ENCODE data around the gene PHGDH. TPM values are rescaled to one million over a fixed set of nuclear protein-coding genes. Genes with fewer than 3 reads are reported as not detected.

Gene PHGDH
- total and polyA plus RNA-seq, 2 donors (not counting 1 experiment from before 2014, with no cell fraction given), result 1.2 to 3.9 TPM

- H3K36me3 ChIP-seq (replicated peaks in 1 of 2; ENCODE audit: control extremely low read depth in 1 of 2, control insufficient read depth in 1 of 2, extremely low read depth in 1 of 2, insufficient read depth in 2 of 2, low read length in 1 of 2), result no peaks in the 10 kb centered on the region
- H3K4me3 ChIP-seq (ENCODE audit: control extremely low read depth in 1 of 5, extremely low read depth in 1 of 5, insufficient read depth in 1 of 5, low read depth in 2 of 5, low read length in 4 of 5), result no peak overlapping the region
- TF ChIP-seq EZH2 (IDR thresholded peaks at IDR 0.05; ENCODE audit: borderline replicate concordance, insufficient read depth, low read depth, low read length, poor library complexity, severe bottlenecking), result no peak
- TF ChIP-seq, protein P1, sequence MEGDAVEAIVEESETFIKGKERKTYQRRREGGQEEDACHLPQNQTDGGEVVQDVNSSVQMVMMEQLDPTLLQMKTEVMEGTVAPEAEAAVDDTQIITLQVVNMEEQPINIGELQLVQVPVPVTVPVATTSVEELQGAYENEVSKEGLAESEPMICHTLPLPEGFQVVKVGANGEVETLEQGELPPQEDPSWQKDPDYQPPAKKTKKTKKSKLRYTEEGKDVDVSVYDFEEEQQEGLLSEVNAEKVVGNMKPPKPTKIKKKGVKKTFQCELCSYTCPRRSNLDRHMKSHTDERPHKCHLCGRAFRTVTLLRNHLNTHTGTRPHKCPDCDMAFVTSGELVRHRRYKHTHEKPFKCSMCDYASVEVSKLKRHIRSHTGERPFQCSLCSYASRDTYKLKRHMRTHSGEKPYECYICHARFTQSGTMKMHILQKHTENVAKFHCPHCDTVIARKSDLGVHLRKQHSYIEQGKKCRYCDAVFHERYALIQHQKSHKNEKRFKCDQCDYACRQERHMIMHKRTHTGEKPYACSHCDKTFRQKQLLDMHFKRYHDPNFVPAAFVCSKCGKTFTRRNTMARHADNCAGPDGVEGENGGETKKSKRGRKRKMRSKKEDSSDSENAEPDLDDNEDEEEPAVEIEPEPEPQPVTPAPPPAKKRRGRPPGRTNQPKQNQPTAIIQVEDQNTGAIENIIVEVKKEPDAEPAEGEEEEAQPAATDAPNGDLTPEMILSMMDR (IDR thresholded peaks at IDR 0.05), result no peak
- peaks cover 0 to 3% of the 10 kb centered on the region in 2 donors for H3K4me1 ChIP-seq (ENCODE audit: control insufficient read depth in 2 of 2, insufficient read depth in 2 of 2, low read length in 2 of 2)
- H4K20me1 ChIP-seq (ENCODE audit: control insufficient read depth, insufficient read depth, low read length, poor library complexity, severe bottlenecking), result no peaks in the 10 kb centered on the region
- H3K27me3 Mint-ChIP-seq, result peaks cover 6% of the 10 kb centered on the region
- intact Hi-C loops (cut with micrococcal nuclease), result no loop called here
- WGBS (ENCODE audit: insufficient coverage), result 84% methylated on average over 5 of the region's 7 CpGs
- DNase-seq, result no peak
- ChIA-PET POLR2A (no interaction called here), CTCF (interaction anchor here (1.3 to 3.6 kb wide), 6 partner anchors 8 to 66 kb away, joined by 3 to 21 read pairs (median 4); no protein-coding TSS in a partner anchor)
- H3K27ac ChIP-seq (ENCODE audit: low read length in 2 of 2), result no peak overlapping the region
- no peaks in the 10 kb centered on the region for H3K27me3 ChIP-seq (replicated peaks in 1 of 4; ENCODE audit: control extremely low read depth in 1 of 4, control insufficient read depth in 3 of 4, insufficient read depth in 4 of 4, low read length in 3 of 4)
- no peak overlapping the region for H3K4me3 Mint-ChIP-seq
- no peak overlapping the region for H3K9ac ChIP-seq (ENCODE audit: low read length)
- no peak for ATAC-seq (ENCODE audit: low read depth)
- H3K79me2 ChIP-seq (ENCODE audit: control insufficient read depth, insufficient read depth, low read length), result no peaks in the 10 kb centered on the region
- H2AFZ ChIP-seq (ENCODE audit: insufficient read depth, low read depth, low read length, poor library complexity, severe bottlenecking), result no peak overlapping the region
- H3K4me1 Mint-ChIP-seq, result peaks cover 4% of the 10 kb centered on the region
- no peaks in the 10 kb centered on the region for H3K9me3 Mint-ChIP-seq (ENCODE audit: insufficient read depth)
- H3K9me3 ChIP-seq (ENCODE audit: control extremely low read depth in 1 of 3, control insufficient read depth in 2 of 3, insufficient read depth in 1 of 3, low read length in 2 of 3), result no peaks in the 10 kb centered on the region
- no peak overlapping the region for H3K4me2 ChIP-seq (replicated peaks; ENCODE audit: low read depth, low read length, poor library complexity, severe bottlenecking)
- H3K27ac Mint-ChIP-seq, result no peak overlapping the region
These were observed 30.9 kb downstream of the PHGDH start for GRCh38 chr1:119742677-119743076.

- 93% methylated on average over 3 of the region's 3 CpGs for WGBS (ENCODE audit: insufficient coverage)
- CTCF ChIA-PET, result interaction anchor here (1.1 to 3.6 kb wide), 9 partner anchors 9 to 89 kb away, joined by 3 to 21 read pairs (median 5); partner anchors contain the start of gene HMGCS2
- H2AFZ ChIP-seq (ENCODE audit: insufficient read depth, low read depth, low read length, poor library complexity, severe bottlenecking), result no peak overlapping the region
- no peak overlapping the region for H3K4me3 ChIP-seq (ENCODE audit: control extremely low read depth in 1 of 5, extremely low read depth in 1 of 5, insufficient read depth in 1 of 5, low read depth in 2 of 5, low read length in 4 of 5)
- POLR2A ChIA-PET, result no interaction called here
- Mint-ChIP-seq H3K9me3 (ENCODE audit: insufficient read depth) (no peaks in the 10 kb centered on the region), H3K4me3 (no peak overlapping the region), H3K27ac (no peak overlapping the region), H3K4me1 (peaks cover 4% of the 10 kb centered on the region), H3K27me3 (peaks cover 6% of the 10 kb centered on the region)
- H3K79me2 ChIP-seq (ENCODE audit: control insufficient read depth, insufficient read depth, low read length), result no peaks in the 10 kb centered on the region
- no peak overlapping the region for H3K27ac ChIP-seq (ENCODE audit: low read length in 2 of 2)
- TF ChIP-seq, protein P1 (IDR thresholded peaks at IDR 0.05), result no peak
- TF ChIP-seq EZH2 (IDR thresholded peaks at IDR 0.05; ENCODE audit: borderline replicate concordance, insufficient read depth, low read depth, low read length, poor library complexity, severe bottlenecking), result no peak
- no peaks in the 10 kb centered on the region for H3K36me3 ChIP-seq (replicated peaks in 1 of 2; ENCODE audit: control extremely low read depth in 1 of 2, control insufficient read depth in 1 of 2, extremely low read depth in 1 of 2, insufficient read depth in 2 of 2, low read length in 1 of 2)
- H3K27me3 ChIP-seq (replicated peaks in 1 of 4; ENCODE audit: control extremely low read depth in 1 of 4, control insufficient read depth in 3 of 4, insufficient read depth in 4 of 4, low read length in 3 of 4), result no peaks in the 10 kb centered on the region
- intact Hi-C loops (cut with micrococcal nuclease), result no loop called here
- H3K9ac ChIP-seq (ENCODE audit: low read length), result no peak overlapping the region
- DNase-seq (no peak), ATAC-seq (ENCODE audit: low read depth) (no peak)
- no peak overlapping the region for H3K4me2 ChIP-seq (replicated peaks; ENCODE audit: low read depth, low read length, poor library complexity, severe bottlenecking)
- no peaks in the 10 kb centered on the region for H3K9me3 ChIP-seq (ENCODE audit: control extremely low read depth in 1 of 3, control insufficient read depth in 2 of 3, insufficient read depth in 1 of 3, low read length in 2 of 3)
- no peaks in the 10 kb centered on the region for H4K20me1 ChIP-seq (ENCODE audit: control insufficient read depth, insufficient read depth, low read length, poor library complexity, severe bottlenecking)
- peaks cover 0 to 3% of the 10 kb centered on the region in 2 donors for H3K4me1 ChIP-seq (ENCODE audit: control insufficient read depth in 2 of 2, insufficient read depth in 2 of 2, low read length in 2 of 2)
These were observed 31.6 kb downstream of the PHGDH start for GRCh38 chr1:119743308-119743707.
